Measurements from ENCODE around the gene RTCB. TPM values are rescaled to one million over a fixed set of nuclear protein-coding genes. Genes with fewer than 3 reads are reported as not detected.

The RTCB gene
- total RNA-seq, 6 experiments from 2014 or later = 89.9 to 95.6 (median 92.4) TPM

DNA sequence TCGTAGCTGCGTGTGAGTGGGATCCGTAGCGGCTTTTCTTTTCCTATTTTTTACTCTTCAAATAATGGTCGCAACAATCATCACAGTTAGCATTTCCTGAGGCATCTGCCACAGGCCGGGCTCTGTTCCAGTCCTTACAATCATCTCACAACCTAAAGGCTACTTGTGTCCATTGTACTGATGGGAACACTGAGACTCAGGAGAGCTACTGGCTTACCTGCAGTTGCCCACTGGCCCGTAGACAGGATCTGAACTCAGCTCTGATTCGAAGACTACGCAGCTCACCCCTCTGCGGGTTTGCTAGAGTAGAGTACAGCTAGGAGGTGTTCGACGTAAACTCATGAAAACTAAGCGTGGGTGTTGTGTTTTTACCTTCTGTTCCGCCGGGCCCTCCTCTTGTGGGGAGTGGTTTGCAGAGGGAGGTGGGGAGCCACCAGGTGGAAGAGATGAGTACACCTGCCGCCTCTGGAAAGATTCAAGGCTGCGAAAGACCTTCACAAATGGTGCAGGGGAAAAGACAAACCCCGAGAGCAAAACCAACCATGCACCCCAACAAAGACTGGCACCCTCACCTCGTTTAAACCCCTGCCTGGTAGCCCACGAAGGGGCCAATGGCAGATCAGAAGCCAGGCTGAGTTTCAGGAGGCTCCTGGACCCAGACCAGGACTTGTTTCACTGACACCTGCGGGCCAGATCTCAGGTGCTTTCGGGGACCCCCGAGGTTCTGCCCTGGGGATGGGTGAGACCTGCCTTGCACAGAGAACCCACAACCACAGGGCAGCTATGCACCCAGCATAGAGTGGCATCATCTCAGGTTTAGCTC lies 72.6 kb downstream of the RTCB start:
- TF ChIP-seq, protein P1, sequence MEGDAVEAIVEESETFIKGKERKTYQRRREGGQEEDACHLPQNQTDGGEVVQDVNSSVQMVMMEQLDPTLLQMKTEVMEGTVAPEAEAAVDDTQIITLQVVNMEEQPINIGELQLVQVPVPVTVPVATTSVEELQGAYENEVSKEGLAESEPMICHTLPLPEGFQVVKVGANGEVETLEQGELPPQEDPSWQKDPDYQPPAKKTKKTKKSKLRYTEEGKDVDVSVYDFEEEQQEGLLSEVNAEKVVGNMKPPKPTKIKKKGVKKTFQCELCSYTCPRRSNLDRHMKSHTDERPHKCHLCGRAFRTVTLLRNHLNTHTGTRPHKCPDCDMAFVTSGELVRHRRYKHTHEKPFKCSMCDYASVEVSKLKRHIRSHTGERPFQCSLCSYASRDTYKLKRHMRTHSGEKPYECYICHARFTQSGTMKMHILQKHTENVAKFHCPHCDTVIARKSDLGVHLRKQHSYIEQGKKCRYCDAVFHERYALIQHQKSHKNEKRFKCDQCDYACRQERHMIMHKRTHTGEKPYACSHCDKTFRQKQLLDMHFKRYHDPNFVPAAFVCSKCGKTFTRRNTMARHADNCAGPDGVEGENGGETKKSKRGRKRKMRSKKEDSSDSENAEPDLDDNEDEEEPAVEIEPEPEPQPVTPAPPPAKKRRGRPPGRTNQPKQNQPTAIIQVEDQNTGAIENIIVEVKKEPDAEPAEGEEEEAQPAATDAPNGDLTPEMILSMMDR (IDR thresholded peaks at IDR 0.05) = no peak
- no peaks in the 10 kb centered on the region for H3K36me3 Mint-ChIP-seq (ENCODE audit: low read depth)
- no peaks in the 10 kb centered on the region for H3K9me3 Mint-ChIP-seq
- H3K4me1 Mint-ChIP-seq (ENCODE audit: low read depth) = no peaks in the 10 kb centered on the region
- H3K27ac Mint-ChIP-seq = no peak overlapping the region
- DNase-seq = no peak
- peaks cover 40% of the 10 kb centered on the region for H3K27me3 Mint-ChIP-seq (ENCODE audit: insufficient read depth)
- H3K4me3 Mint-ChIP-seq = no peak overlapping the region

DNA sequence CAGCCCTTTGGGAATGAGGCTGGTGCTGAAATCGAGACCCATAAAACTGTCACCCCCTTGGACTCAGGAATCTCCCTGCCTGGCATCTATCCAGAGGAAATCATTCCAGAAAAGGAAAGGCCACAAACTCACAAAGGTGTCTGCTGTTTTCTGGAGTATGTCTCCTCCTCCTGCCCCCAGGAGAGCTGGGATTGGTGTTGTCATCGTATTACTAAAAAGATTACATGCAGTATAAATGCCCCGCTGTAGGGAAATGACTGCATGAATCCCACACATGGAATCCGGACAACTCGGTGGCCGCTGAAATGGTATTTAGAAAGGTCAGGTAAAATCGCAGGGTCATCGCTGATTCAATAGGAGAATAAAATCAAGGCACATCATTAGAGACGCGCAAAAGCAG lies 73.3 kb downstream of the RTCB start:
- Mint-ChIP-seq H3K4me3 (no peak overlapping the region), H3K27ac (no peak overlapping the region), H3K4me1 (ENCODE audit: low read depth) (no peaks in the 10 kb centered on the region), H3K36me3 (ENCODE audit: low read depth) (no peaks in the 10 kb centered on the region), H3K27me3 (ENCODE audit: insufficient read depth) (peaks cover 41% of the 10 kb centered on the region), H3K9me3 (no peaks in the 10 kb centered on the region)
- TF ChIP-seq, protein P1 (IDR thresholded peaks at IDR 0.05) = no peak
- no peak for DNase-seq

Other genes starting within 250 kb of the RTCB start
- gene RFPL2, start 207.2 kb downstream of the RTCB start, total RNA-seq (2021; fragmentation: NEBNext Ultra II Directional; extraction: Animal tissue kit (Norgen Biotek cat#: 25700)) = not detected
- gene SLC5A4, start 156.9 kb downstream of the RTCB start, total RNA-seq (2021; fragmentation: NEBNext Ultra II Directional; extraction: Animal tissue kit (Norgen Biotek cat#: 25700)) = not detected
- gene RFPL3, start 54.4 kb downstream of the RTCB start, total RNA-seq (2021; fragmentation: NEBNext Ultra II Directional; extraction: Animal tissue kit (Norgen Biotek cat#: 25700)) = not detected
- not detected for gene BPIFC, start 52.2 kb upstream of the RTCB start, total RNA-seq (2021; fragmentation: NEBNext Ultra II Directional; extraction: Animal tissue kit (Norgen Biotek cat#: 25700))
- gene FBXO7, start 62.6 kb upstream of the RTCB start, total RNA-seq (2021; fragmentation: NEBNext Ultra II Directional; extraction: Animal tissue kit (Norgen Biotek cat#: 25700)) = 10 to 100 TPM; 61.6 to 81.7 (median 70.8) TPM

Measured in HFFc6 (cell line).